MM.1S (cell line): Measurements from ENCODE around the gene KCNQ5.

Source experiments
- DNase-seq: peaks from one replicate; pipeline ENCODE4 v3.0.0-alpha.2; 2015
- H2AFZ ChIP-seq: fragments of 300-600 bp; sonication (generic); 2 replicates; pipeline ENCODE4 v1.6.0; 2016; ENCODE audit warnings: antibody characterized with exemption, low read length
- H3F3A ChIP-seq: fragments of 300-600 bp; sonication (generic); 2 replicates; pipeline ENCODE4 v1.6.1; 2016; ENCODE audit warnings: mild to moderate bottlenecking, antibody characterized with exemption, low read length, moderate library complexity, mixed read lengths; ENCODE audit not compliant: insufficient read depth
- H3K27ac ChIP-seq: fragments of 300-600 bp; sonication (generic); 2 replicates; pipeline ENCODE4 v1.5.1; 2016; ENCODE audit warnings: mild to moderate bottlenecking, low read length
- H3K27me3 ChIP-seq: fragments of 300-600 bp; sonication (generic); replicated peaks from 2 replicates; pipeline ENCODE4 v1.6.0; 2016; ENCODE audit warnings: low read length; ENCODE audit not compliant: insufficient read depth
- H3K36me3 ChIP-seq: fragments of 300-600 bp; sonication (generic); replicated peaks from 2 replicates; pipeline ENCODE4 v1.6.1; 2016; ENCODE audit warnings: mild to moderate bottlenecking, low read length, mixed read lengths; ENCODE audit not compliant: insufficient read depth
- H3K4me1 ChIP-seq: fragments of 300-600 bp; sonication (generic); 2 replicates; pipeline ENCODE4 v1.6.1; 2016; ENCODE audit warnings: low read length, mixed read lengths
- H3K4me2 ChIP-seq: fragments of 300-600 bp; sonication (generic); 2 replicates; pipeline ENCODE4 v1.6.0; 2016; ENCODE audit warnings: low read depth, low read length
- H3K4me3 ChIP-seq: fragments of 300-600 bp; sonication (generic); 2 replicates; pipeline ENCODE4 v1.5.1; 2016; ENCODE audit warnings: low read length, mixed read lengths
- H3K79me2 ChIP-seq: fragments of 300-600 bp; sonication (generic); 2 replicates; pipeline ENCODE4 v1.6.1; 2016; ENCODE audit warnings: mixed run types, low read length, mixed read lengths
- H3K9ac ChIP-seq: fragments of 300-600 bp; sonication (generic); 2 replicates; pipeline ENCODE4 v1.6.1; 2016; ENCODE audit warnings: low read length, mixed read lengths
- H3K9me2 ChIP-seq: fragments of 300-600 bp; sonication (generic); replicated peaks from 2 replicates; pipeline ENCODE4 v1.6.1; 2016; ENCODE audit warnings: mild to moderate bottlenecking, low read length, mixed read lengths; ENCODE audit not compliant: insufficient read depth
- H3K9me3 ChIP-seq: fragments of 300-600 bp; sonication (generic); replicated peaks from 2 replicates; pipeline ENCODE4 v1.6.1; 2016; ENCODE audit warnings: mild to moderate bottlenecking, low read length, mixed read lengths; ENCODE audit not compliant: insufficient read depth
- H4K20me1 ChIP-seq: fragments of 300-600 bp; sonication (generic); 2 replicates; pipeline ENCODE4 v1.6.1; 2016; ENCODE audit warnings: mild to moderate bottlenecking, low read length, moderate library complexity, mixed read lengths; ENCODE audit not compliant: insufficient read depth
- EZH2 ChIP-seq: fragments of 300-600 bp; sonication (generic); optimal IDR thresholded peaks from 2 replicates; pipeline ENCODE3; 2017; ENCODE audit warnings: low read depth, mild to moderate bottlenecking, antibody characterized with exemption, low read length, mixed read lengths
- EZH2phosphoT487 ChIP-seq: fragments of 300-600 bp; sonication (generic); IDR thresholded peaks from 2 replicates; pipeline ENCODE4 v1.6.1; 2018; ENCODE audit warnings: antibody characterized with exemption, low read length
- TF ChIP-seq, protein P1 (sequence below): fragments of 300-600 bp; sonication (generic); IDR thresholded peaks from 2 replicates; pipeline ENCODE4 v1.5.1; 2016; ENCODE audit warnings: antibody characterized with exemption, low read length, mixed read lengths

The KCNQ5 gene

DNA sequence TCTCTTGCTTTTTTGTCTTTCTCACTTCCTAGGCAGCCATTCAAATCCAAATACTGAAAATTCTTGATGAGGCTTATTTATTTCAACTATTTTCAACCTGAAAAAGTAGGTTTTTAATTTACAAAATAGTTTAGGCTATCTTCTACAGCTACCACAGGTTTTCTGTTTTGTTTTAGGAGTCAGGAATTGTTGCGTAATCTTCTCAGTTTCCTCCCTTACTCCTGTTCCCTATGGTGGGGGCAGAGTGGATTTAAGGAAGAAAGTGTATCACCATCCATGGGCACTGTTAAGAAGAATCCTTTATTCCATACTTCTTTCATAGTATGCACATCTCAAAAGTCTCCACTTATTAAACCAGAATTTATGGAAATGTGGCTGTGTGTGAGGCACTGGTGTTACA, 421.0 kb downstream of the KCNQ5 start:
- Histone ChIP-seq H3K9me3 (no peaks in the 10 kb centered on the region), H3K79me2 (no peaks in the 10 kb centered on the region), H3K4me1 (no peaks in the 10 kb centered on the region), H3K36me3 (no peaks in the 10 kb centered on the region), H3K9ac (no peak overlapping the region), H4K20me1 (no peaks in the 10 kb centered on the region), H2AFZ (no peak overlapping the region), H3K27me3 (no peaks in the 10 kb centered on the region), H3K27ac (no peak overlapping the region), H3K9me2 (no peaks in the 10 kb centered on the region), H3K4me3 (no peak overlapping the region), H3K4me2 (no peak overlapping the region), H3F3A (no peaks in the 10 kb centered on the region)
- TF ChIP-seq EZH2 = no peak
- no peak for TF ChIP-seq EZH2phosphoT487
- TF ChIP-seq, protein P1, sequence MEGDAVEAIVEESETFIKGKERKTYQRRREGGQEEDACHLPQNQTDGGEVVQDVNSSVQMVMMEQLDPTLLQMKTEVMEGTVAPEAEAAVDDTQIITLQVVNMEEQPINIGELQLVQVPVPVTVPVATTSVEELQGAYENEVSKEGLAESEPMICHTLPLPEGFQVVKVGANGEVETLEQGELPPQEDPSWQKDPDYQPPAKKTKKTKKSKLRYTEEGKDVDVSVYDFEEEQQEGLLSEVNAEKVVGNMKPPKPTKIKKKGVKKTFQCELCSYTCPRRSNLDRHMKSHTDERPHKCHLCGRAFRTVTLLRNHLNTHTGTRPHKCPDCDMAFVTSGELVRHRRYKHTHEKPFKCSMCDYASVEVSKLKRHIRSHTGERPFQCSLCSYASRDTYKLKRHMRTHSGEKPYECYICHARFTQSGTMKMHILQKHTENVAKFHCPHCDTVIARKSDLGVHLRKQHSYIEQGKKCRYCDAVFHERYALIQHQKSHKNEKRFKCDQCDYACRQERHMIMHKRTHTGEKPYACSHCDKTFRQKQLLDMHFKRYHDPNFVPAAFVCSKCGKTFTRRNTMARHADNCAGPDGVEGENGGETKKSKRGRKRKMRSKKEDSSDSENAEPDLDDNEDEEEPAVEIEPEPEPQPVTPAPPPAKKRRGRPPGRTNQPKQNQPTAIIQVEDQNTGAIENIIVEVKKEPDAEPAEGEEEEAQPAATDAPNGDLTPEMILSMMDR = no peak
- no peak for DNase-seq

- Histone ChIP-seq H3K4me2 (no peak overlapping the region), H3F3A (no peaks in the 10 kb centered on the region), H3K9ac (no peak overlapping the region), H3K4me1 (no peaks in the 10 kb centered on the region), H3K27me3 (no peaks in the 10 kb centered on the region), H4K20me1 (no peaks in the 10 kb centered on the region), H3K9me2 (no peaks in the 10 kb centered on the region), H3K27ac (no peak overlapping the region), H3K4me3 (no peak overlapping the region), H3K36me3 (no peaks in the 10 kb centered on the region), H3K79me2 (no peaks in the 10 kb centered on the region), H3K9me3 (no peaks in the 10 kb centered on the region), H2AFZ (no peak overlapping the region)
- DNase-seq = no peak
- TF ChIP-seq, protein P1 = no peak
- TF ChIP-seq EZH2phosphoT487 (no peak), EZH2 (no peak)
These were observed 421.6 kb downstream of the KCNQ5 start for GRCh38 chr6:73043446-73043845.

GRCh38 chr6:73045609-73046008, 423.7 kb downstream of the KCNQ5 start:
- H3K79me2 ChIP-seq = no peaks in the 10 kb centered on the region
- TF ChIP-seq EZH2 (no peak), EZH2phosphoT487 (no peak)
- TF ChIP-seq, protein P1 = no peak
- no peak overlapping the region for H3K4me3 ChIP-seq
- H3F3A ChIP-seq = no peaks in the 10 kb centered on the region
- H3K36me3 ChIP-seq = no peaks in the 10 kb centered on the region
- no peaks in the 10 kb centered on the region for H3K27me3 ChIP-seq
- H3K4me1 ChIP-seq = no peaks in the 10 kb centered on the region
- H3K9me3 ChIP-seq = no peaks in the 10 kb centered on the region
- H2AFZ ChIP-seq = no peak overlapping the region
- H3K9me2 ChIP-seq = no peaks in the 10 kb centered on the region
- no peak overlapping the region for H3K9ac ChIP-seq
- no peak overlapping the region for H3K4me2 ChIP-seq
- H3K27ac ChIP-seq = no peak overlapping the region
- DNase-seq = no peak
- H4K20me1 ChIP-seq = no peaks in the 10 kb centered on the region
